ENCODE measurements around the gene SHISA6.

The SHISA6 gene

DNA sequence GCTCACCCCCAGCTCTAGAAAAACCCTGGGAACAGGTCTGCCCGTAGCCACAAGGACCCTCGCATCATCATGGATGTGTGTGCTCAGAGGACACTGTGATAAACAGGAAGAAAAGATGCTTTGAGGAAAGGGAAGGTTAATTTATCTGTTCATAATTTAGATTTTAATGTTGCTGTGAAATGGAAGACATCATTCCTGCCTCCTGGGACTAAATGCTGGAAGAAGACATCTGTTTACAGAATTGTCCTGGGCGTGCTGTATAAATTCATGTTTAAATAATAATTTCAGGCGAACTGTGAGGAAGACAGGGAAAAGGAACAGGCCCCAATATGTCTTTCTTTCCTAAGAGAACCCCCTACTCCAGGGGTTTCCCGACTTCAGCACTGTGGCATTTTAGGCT is 112.6 kb downstream of the SHISA6 start:
- DNase-seq (ENCODE audit: low read depth) = no peak

DNA sequence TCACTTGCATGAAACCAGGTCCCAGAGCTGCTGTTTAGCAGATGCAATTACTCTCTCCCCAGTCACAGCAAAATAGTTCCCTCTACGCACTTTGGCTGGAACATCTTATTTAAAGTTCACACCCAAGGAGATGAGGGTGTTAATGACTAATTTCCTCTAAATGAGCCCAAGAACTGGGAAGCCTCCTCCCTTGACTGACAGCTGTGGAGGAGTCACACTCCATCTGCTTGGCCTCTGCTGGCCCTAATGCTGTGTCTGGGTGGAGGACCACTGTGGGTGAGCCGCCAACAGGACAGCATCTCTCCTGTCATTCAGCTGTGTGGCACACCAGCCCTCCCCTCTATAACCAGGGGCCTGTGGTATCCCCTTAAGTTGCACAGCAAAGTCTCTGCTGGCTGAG is 115.4 kb downstream of the SHISA6 start:
- no peak for DNase-seq (ENCODE audit: low read depth)

DNA sequence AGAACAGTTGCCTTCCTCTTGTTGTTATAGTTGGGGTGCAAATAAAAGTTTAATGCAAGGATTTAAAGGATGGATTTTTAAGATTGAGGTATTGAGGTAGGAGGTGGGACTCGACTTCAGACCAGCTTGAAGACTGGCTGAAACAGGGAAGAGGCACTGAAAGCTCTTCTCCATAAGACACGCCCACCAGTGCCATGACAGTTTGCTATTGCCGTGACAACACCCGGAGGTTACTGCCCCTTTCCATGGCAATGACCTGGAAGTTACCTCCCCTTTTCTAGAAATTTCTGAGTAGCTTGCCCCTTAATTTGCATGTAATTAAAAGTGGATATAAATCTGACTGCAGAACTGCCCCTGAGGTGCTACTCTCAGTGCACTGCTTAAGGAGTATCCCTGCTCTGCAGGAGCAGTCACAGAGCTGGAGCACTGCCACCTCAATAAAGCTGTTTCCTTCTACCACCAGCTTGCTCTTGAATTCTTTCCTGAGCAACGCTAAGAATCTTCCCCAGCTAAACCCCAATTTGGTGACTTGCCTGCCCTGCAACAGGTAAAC is 122.6 kb downstream of the SHISA6 start:
- no peak for DNase-seq (ENCODE audit: low read depth)

DNA sequence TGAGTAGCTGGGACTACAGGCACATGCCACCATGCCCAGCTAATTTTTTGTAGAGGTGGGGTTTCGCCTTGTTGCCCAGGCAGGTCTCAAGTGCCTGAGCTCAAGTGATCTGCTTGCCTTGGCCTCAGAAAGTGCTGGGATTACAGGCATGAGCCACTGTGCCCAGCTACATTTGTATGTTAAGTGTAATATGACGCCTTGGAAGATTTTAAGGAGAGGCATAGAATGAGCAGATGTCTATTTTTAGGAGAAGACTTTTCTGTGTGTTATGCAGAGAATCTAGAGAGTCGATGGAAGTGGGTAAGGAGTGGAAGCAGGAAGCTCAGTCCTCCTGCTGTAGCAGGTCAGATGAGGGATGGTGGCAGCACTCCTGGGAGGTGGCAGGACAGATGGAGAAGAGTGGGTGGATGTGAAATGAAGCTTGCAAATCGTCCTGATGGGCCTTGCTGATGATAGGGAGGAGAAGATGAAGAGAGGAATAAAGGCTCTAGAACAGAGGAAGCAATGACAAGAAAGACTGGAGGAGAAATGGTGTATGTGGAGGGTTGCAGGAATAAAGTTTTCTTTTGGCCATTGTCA is 125.3 kb downstream of the SHISA6 start:
- DNase-seq (ENCODE audit: low read depth) = no peak

DNA sequence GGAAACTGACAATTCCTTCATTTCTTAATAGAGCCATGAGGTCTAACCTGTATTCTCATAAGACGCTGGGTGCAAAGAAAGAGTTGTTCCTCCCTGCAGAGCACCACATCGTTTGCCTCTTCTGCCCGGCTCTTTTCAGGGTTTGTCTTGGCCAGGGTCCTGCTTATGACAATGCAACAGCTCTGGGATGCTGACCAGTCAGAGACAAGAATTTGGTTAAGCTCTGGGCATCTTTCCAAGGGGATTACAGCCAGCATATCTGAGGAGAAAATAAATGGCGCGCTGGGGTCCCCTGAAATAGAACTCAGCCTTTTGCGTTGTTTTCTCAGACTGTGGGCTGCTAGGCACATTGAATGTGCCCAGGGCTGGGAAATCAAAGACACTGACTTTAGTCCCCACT is 128.6 kb downstream of the SHISA6 start:
- DNase-seq (ENCODE audit: low read depth) = no peak

DNA sequence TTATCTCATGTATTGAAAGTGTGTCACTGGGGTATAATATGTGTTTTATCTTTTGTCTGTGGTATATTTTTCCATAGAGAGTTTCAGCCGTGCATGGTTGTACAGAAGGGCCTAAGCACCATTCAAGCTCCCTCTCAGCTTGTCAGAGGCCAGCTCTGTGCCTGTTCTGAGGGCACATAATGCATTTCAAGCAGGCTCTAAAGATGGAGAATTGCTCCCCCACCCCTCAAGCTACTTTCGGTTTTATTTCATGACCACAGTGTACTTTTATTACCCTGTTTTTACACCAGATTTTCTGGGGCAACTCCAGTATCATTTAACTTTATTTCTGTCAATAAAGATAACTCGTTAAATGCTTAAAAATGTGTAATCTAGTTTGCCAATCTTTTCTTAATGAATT is 131.7 kb downstream of the SHISA6 start:
- DNase-seq (ENCODE audit: low read depth) = no peak

DNA sequence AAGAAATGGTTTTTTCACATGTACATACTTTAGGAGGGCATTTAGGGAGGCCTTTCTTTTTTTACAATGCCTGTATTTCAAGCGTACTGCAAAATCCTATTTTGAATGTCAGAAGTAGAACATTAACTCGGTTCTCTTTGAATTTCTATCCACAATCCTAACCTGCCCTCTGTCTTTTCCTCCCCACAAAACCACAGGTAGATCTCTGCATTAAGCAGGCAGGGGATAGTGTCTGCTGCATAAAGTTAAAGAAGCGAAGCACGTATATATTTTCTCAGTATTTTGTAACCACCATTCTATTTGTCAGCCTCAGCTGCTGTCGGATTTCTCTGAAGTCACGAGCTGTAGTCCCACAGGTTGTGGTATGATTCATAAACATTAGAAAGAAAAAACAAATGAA is 137.5 kb downstream of the SHISA6 start:
- no peak for DNase-seq (ENCODE audit: low read depth)

DNA sequence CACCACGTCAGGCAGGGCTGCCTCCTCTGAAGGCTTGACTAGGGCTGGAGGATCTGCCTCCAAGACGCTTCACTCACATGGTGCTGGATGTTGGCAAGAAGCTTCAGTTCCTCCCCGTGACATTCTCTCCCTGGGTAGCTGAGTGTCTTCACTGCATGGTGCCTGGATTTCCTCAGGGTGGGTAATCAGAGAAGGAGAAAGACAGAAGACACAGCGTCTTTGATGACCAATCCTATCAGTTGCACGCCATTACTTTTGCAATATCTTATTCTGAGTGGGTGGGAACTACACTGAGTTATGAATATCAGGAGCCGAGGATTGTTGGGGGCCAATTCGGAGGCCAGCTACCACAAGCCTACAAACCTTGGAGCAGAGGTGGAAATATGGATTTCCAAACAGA is 139.7 kb downstream of the SHISA6 start:
- no peak for DNase-seq (ENCODE audit: low read depth)

DNA sequence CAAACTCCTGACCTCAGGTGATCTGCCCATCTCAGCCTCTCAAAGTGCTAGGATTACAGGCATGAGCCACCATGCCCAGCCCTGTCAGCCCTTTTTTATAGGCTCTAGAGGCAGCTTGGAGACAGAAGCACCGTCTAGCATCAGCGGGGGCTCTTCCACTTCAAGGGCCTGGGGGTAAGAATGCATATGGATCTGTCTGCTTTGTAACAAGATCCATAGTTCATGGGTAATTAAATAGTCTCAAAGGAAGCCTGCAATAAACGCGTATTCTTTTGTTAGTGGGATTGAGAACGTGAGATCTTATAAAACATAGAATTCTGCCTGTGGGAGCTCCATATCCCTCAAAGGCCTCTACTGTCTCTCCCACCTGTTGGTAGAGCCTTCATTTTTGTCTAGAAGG is 142.1 kb downstream of the SHISA6 start:
- no peak for DNase-seq (ENCODE audit: low read depth)

DNA sequence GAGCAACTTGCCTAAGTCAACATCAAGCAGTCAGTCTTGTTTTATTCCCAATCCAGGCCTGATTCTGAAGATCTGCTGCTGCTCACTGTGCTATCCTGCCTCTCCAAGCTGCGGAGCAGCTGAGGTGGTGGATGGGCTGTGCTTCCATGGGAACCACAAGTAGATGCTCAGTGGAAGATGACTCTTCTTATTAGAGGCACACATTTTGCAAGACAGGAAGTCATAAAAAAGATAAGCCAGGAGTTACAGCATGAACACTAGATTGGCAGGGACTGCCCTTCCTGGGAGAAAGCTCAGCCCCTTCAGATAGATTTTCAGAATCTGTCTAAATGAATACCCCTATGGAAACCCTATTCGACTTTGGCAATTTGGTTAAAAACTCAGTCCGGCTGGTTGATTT is 143.1 kb downstream of the SHISA6 start:
- DNase-seq (ENCODE audit: low read depth) = no peak

DNA sequence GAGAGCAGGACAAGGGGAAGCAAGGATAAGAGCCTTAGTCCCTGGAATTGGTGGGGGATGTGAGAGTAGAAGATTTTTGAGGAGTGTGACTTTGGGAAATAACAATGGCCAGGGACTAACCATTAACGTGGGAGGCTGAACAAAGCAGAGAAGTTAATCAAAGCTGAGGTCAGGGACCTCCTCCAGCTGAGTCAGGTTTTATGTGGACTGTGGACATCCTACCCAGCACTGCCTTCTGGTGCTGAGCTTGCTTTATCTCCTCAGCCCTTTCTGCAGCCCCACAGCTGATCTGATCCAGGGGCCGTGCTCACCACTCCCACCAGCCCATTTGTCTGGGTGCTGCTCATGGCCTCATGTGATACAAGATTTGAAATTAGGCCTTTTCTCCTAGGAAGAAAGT is 146.6 kb downstream of the SHISA6 start:
- DNase-seq (ENCODE audit: low read depth) = no peak

DNA sequence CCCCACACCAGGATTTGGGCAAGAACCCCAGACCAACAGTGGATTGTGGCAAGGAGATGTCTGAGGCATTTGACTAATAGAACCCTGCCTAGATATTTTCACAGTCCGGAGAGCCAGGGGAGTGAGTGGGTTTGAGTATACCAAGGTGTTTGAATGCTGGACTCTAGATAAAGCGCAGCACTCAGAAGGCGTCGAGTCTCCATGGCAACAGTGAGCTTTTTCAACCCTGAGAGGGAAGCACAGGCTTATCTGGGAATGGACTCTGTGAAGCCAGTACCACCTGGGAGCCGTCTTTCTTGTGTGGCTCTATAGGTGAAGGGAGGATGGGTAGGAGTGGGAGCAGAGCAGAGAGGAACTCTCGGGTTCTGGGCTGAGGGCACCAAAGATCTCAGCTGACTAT is 147.0 kb downstream of the SHISA6 start:
- DNase-seq (ENCODE audit: low read depth) = no peak

DNA sequence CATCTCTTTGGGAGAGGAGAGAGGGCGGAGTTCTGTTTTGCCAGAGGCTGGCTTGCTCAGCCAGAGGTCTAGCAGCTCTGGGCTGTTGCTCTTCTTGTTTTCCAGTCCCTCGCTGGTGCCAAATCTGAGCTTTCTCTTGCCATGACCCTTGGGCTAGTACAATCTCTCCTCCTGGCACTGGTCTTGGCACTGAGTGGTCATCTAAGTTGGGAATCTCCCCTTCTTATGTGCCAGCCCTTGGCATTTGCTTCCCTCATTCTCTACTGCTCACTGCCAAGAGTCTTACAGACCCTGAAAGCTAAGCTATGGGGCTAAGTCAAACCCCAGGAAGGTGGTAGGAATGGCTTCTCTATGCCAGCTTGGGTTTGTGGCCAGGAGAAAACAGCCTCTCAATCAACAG is 148.6 kb downstream of the SHISA6 start:
- no peak for DNase-seq (ENCODE audit: low read depth)

DNA sequence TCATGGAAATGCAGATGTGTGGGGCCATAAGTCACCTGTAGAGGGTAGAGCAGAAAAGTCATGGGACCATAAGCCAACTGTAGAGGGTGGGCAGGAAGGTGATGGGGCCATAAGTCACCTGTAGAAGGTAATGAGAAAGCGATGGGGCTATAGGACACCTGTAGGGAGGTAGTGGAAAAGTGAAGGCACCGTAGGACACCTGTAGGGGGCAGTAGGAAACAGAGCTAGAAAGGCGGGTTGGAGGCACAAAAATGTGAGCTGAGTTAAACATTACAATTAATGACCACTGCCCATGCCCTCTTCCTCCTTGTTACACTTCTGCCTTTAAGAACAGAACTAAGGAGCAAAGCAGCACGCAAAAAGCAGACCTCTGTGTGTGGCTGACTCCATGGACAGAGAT is 150.1 kb downstream of the SHISA6 start:
- no peak for DNase-seq (ENCODE audit: low read depth)

DNA sequence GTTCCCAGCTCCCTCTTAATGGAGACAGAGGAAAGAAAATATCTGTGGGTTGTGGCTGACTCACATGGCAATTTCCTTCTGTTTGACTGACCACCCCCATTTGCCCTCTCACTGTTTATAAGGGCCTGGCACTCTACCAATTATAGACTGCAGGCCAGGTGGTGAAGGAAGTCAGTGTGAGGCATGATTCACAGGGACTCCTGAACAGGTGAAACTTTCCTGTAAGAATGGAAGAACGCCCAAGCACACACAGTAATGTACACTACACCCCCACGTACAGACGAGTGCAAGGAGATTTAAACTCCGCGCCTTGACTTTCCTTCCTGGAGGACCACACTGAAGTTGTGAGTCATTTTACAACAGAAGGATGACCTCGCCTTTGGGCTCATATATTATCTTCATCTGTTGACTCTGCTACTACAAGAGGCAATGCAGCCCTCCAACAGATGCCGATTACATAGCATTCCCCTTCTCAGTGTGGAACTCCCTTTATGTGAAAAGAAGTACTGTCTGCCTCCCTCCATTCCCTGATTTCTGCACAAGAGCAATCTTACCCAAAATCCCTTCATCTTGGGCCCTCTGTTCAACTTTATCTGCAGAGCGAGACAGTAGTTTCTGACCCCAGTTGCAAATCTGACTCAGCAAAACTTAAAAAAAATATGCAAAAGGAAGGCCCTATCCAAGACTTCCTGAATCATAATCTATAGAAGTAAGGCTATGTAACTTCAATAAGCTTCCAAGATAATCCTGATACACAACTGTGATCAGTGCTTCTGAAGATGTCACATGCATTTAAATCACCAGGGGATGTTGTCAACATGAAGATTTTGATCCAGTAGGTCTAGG is 163.6 kb downstream of the SHISA6 start:
- DNase-seq (ENCODE audit: low read depth) = no peak

DNA sequence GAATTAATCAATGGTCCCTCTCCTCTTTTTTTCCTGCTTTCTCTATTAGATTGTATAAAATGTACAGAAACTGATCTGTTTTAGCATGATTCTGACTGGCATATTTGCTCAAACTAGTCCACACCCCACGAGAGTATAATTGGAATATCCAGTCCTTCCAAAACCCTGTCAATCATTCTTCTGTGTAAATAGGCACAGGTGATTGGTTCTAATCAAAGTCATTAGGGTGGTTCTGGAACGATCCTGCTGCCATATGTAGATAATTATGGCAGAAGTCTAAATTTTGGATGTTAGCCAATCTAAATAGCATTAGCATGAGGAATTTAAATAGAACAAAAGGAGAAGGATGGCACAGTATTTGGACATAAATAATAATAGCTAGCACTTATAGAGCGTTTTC is 165.7 kb downstream of the SHISA6 start:
- DNase-seq (ENCODE audit: low read depth) = no peak

DNA sequence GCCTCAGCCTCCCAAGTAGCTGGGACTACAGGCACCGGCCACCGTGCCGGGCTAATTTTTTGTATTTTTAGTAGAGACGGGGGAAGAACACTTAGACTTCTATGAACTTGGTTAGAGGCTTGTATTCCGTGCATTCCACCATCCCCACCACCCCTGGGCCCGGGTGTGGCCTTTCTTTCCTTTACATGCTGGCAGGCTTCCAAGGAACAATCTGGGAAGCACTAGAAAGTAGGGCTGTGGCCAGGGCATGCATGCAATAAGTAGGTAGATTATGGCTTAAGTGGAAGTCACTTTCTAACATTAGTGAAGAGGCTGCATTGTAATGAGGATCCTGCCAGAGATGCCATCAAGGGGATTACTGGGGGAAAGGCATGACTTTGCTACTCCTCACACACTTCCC is 171.6 kb downstream of the SHISA6 start:
- DNase-seq (ENCODE audit: low read depth) = no peak

DNA sequence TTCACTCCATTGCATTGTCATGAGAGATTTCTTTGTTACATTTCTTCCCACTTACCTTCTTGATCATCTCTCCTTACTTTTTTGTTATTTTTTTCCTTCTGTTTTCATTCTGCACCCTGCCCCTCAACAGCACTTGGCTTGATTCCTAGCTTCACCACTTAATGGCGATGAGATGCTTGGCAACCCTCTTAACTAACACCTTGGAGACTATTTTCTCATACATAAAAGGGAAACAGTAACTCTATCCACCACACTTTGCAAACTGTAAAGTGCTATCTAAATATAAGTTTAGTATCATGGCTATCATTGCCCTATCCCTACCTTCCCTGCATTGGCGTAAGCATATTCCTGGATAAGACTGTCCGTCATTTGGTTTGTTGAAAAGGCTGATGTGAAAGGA is 177.3 kb downstream of the SHISA6 start:
- no peak for DNase-seq (ENCODE audit: low read depth)

DNA sequence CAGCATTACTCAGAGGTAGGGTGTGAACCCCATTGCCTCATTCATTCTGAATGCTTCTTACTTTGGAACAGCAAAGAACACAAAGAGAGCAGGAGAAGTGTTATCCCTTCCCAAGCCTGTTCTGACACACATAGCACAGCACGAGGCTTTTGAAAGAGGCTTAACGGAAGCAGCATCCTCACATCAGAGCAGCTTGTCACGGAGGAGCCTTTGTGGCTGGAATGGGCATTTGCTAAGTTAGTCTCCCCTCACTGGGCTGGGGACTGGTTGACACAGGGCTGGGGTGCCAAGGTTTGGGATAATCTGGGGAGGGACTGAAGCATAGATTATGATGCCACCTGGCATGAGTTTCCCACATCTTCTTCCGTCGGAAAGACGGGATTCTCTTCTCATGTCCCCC is 189.7 kb downstream of the SHISA6 start:
- DNase-seq (ENCODE audit: low read depth) = no peak

DNA sequence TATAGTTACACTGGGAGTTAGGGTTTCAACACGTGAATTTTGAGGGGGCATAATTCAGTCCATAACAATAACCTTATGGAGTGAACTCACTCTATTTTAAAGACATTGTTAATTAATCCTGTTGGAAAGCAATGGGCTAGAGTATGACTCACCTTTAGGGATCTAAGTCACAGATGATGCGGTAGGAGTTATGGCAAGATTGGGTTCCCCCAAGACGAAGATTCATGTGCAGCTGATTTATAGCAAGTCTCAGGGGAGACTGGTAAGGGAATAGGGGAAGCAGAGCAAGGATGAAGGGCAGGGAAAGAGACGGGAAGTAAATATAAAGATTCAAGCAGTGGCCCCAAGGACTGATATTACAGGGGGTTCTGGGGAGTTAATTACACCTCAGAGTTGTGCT is 197.7 kb downstream of the SHISA6 start:
- no peak for DNase-seq (ENCODE audit: low read depth)

DNA sequence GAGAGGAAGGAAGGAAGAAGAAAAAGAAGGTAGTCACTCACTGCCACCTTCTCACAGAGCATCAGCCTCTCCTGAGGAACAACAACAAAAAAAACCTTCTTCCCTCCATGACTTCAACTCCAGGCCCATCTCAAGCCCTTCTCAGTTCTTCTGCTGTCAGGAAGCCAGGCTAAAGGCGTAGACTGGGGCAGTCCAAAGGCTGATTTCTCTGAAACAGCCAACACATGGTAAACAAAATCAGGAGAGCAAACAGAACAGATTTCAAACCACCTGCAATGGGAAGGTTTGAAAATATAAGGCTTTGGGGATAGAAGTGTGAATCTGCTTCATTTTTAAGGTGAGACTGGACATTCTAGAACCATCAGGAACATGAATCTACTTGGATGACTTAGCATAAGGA is 200.0 kb downstream of the SHISA6 start:
- DNase-seq (ENCODE audit: low read depth) = no peak

DNA sequence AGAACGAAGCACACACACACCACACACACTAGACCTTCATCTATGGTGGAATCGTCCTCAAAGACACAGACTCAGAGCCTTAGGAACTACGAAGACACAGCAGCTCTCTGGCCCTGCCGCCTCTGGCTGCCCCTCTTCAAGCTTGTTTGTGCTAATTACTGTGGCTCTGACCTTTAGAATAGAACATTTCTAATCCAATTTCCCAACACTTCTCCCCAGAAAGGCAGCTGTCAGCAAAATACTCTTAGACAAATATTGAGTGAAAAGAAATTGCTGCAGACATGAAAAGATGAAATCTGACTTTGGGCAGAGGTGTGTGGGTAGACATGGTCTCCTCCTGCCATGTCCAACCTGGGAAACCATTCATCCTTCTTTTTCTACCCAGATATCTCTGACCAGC is 205.3 kb downstream of the SHISA6 start:
- DNase-seq (ENCODE audit: low read depth) = no peak

DNA sequence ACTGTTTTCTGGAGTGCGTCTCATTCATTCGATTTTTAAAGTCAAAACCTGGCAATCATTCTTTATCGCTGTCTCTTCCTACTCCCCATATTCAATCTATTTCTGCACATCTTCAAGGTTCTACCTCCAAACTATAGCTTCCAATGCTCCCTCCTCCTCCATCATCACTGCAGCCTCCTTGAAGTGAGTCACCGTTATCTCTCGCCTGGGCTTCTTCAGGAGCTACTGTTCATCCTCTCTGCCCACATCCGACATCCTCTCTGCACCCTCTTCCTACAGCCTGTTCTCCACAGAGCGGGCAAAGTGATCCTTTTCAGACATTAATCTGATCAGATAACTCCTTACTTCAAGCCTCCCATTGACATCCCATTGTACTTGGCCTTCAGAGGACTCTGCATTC is 213.1 kb downstream of the SHISA6 start:
- no peak for DNase-seq (ENCODE audit: low read depth)

DNA sequence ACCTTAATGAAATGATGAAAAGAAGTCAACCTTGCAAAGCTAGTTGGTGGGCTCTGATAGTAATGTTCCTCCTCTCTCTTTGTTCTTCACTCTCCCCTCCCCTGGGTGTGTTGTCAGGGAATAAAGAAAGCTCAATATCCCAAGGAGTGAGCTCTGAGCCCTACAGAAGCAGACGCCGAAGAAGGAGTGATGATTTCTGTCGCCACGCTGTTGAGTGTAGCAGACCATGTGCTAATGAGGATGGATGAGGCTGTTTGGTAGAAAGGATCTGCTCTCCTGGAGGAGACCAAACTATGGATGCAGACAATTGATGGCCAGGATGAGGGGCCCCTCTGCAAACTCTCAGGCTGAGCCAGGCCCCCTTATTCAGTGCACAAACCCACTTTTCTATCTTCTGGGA is 217.3 kb downstream of the SHISA6 start:
- no peak for DNase-seq (ENCODE audit: low read depth)

All from stimulated activated CD8-positive, alpha-beta memory T cell treated with anti-CD3 and anti-CD28 coated beads, Interleukin-12 subunit alpha, Interleukin-12 subunit beta, amount 100 ng/mL, for 4 hours (primary cell).